Sigmoid colon (tissue), 3 donors: ENCODE results near the gene NCLN.

ENCODE experiments used
- CTCF ChIP-seq, 4 experiments: fragments of 450-650 bp in 3 of 4; fragments of 200-600 bp in 1 of 4; IDR thresholded peaks; one replicate each; pipeline ENCODE4 v1.5.1; 2016 to 2019; ENCODE audit warnings: antibody characterized with exemption in 4 of 4, mild to moderate bottlenecking in 3 of 4, moderate library complexity in 2 of 4
- POLR2A ChIP-seq, 2 donors: fragments of 450-650 bp; IDR thresholded peaks; one replicate each; pipeline ENCODE4 v1.6.1; 2016; ENCODE audit warnings: antibody characterized with exemption in 2 of 2, mild to moderate bottlenecking in 2 of 2, moderate library complexity in 2 of 2

DNA sequence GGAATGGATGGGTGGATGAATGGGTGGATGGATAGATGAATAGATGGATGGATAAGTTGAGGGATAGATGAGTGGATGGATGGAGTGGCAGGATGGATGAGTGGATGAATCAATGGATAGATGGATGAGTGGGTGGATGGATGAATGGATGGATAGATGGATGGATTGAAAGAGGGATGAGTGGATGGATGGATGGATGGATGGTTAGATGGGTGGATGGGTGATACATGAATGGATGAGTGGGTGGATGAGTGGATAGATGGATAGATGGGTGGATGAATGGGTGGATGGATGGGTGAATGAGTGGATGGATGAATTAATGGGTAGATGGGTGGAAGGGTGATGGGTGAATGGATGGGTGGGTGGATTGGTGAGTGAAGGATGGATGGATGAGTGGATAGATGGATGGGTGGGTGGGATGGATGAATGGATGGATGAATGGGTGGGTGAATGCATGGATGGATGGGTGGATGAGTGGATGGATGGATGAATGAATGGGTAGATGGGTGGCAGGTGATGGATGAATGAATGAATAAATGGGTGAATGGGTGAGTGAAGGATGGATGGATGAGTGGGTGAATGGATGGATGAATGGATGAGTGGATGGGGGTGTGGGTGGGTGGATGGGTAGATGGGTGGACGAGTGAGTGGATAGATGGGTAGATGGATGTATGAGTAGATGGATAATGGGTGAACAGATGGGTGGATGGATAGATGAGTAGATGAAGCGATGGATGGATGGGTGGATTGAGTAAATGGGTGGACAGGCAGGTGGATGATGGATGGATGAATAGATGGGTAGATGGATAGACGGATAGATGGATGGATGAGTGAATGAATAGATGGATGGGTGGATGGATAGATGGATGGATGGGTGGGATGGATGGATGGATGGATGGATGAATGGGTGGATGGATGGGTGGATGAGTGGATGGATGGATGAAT, 32.2 kb upstream of the NCLN start:
- TF ChIP-seq CTCF (IDR thresholded peaks at IDR 0.05) (no peak), POLR2A (IDR thresholded peaks at IDR 0.05) (no peak)
